ENCODE data around the gene ISLR. TPM values are rescaled to one million over a fixed set of nuclear protein-coding genes. Genes with fewer than 3 reads are reported as not detected.

The ISLR gene
- total and polyA plus RNA-seq, 2 of the 8 experiments (the other 6 are each of a cell fraction or from before 2014, with no cell fraction given): 0.29 to 0.35 TPM

GRCh38 chr15:74138642-74139041 is 34.9 kb upstream of the ISLR start (continued):
- TF ChIP-seq RNF2 (IDR thresholded peaks at IDR 0.05; ENCODE audit: borderline replicate concordance, low read depth, low read length, missing control alignments, poor library complexity, severe bottlenecking): no peak

Data from H1 (cell line).